ENCODE results near the gene INO80E.
"Not testable (repeated sequence)": the region's sequence is repeated elsewhere in the genome, so short reads cannot be mapped to it uniquely, and the experiment has no call there.

Gene INO80E

GRCh38 chr16:30010844-30011713 is 15.0 kb downstream of the INO80E start, which contains the start of gene DOC2A:
Gene DOC2A (minus strand): TSS chr16:30011027. CDS start chr16:30010222, 805 bp downstream.
- DNase-seq: peak; percentile 41

GRCh38 chr16:30011714-30012504 is 15.9 kb downstream of the INO80E start:
- no peak for DNase-seq

- DNase-seq: not testable (repeated sequence)
Measured at GRCh38 chr16:30012598-30012997, 16.6 kb downstream of the INO80E start.

- DNase-seq: not testable (repeated sequence)
Measured at GRCh38 chr16:30015450-30015849, 19.4 kb downstream of the INO80E start.

- no peak for DNase-seq
Measured at GRCh38 chr16:30016555-30017276, 20.7 kb downstream of the INO80E start.

- no peak for DNase-seq
Measured at GRCh38 chr16:30017277-30017656, 21.2 kb downstream of the INO80E start.

- DNase-seq: not testable (repeated sequence)
Measured at GRCh38 chr16:30017937-30018336, 21.9 kb downstream of the INO80E start.

- no peak for DNase-seq
Measured at GRCh38 chr16:30018731-30019158, 22.7 kb downstream of the INO80E start.

- no peak for DNase-seq
Measured at GRCh38 chr16:30022887-30023286, 26.8 kb downstream of the INO80E start, which contains the start of gene C16orf92. Gene C16orf92 (plus strand): TSS chr16:30023198. CDS start chr16:30023341, 143 bp downstream.

GRCh38 chr16:30023586-30023985 is 27.5 kb downstream of the INO80E start:
- no peak for DNase-seq

GRCh38 chr16:30024451-30024850 is 28.4 kb downstream of the INO80E start:
- no peak for DNase-seq

- DNase-seq: no peak
Measured at GRCh38 chr16:30025156-30025555, 29.1 kb downstream of the INO80E start.

GRCh38 chr16:30025574-30025973 is 29.5 kb downstream of the INO80E start:
- no peak for DNase-seq

GRCh38 chr16:30026449-30026848 is 30.4 kb downstream of the INO80E start:
- no peak for DNase-seq

- DNase-seq: no peak
Measured at GRCh38 chr16:30027588-30028437, 31.8 kb downstream of the INO80E start.

GRCh38 chr16:30028438-30029076 is 32.5 kb downstream of the INO80E start:
- DNase-seq: peak; percentile 31

- DNase-seq: no peak
Measured at GRCh38 chr16:30030011-30030685, 34.1 kb downstream of the INO80E start.

GRCh38 chr16:30030841-30031413 is 34.9 kb downstream of the INO80E start, which contains the start of gene TLCD3B:
Gene TLCD3B (minus strand): TSS chr16:30031271. CDS start chr16:30030527, 744 bp downstream.
- no peak for DNase-seq

GRCh38 chr16:30031477-30031918 is 35.5 kb downstream of the INO80E start:
- DNase-seq: no peak

All from activated naive CD4-positive, alpha-beta T cell treated with Interleukin-2 at 50 U/mL for 16 hours (primary cell).